GM06990 (cell line): Measurements from ENCODE around the gene SNX27.

ENCODE experiments used
- DNase-seq: peaks from one replicate; pipeline ENCODE4 v3.0.0-alpha.2; 2011; ENCODE audit not compliant: insufficient read length; ENCODE audit errors: extremely low read depth
- H3K27me3 ChIP-seq: replicated peaks from 2 replicates; pipeline ENCODE4 v1.6.0; 2011; ENCODE audit warnings: low read length; ENCODE audit not compliant: control insufficient read depth, insufficient read depth
- H3K36me3 ChIP-seq: 2 replicates; pipeline ENCODE4 v1.5.1; 2011; ENCODE audit warnings: low read length; ENCODE audit not compliant: control insufficient read depth, insufficient read depth
- H3K4me3 ChIP-seq: replicated peaks from 2 replicates; pipeline ENCODE4 v1.5.1; 2011; ENCODE audit warnings: low read depth, mild to moderate bottlenecking, control low read depth, low read length
- CTCF ChIP-seq: IDR thresholded peaks from 2 replicates; pipeline ENCODE4 v1.5.1; 2011; ENCODE audit warnings: low read length, control low read depth, mild to moderate bottlenecking, inconsistent platforms; ENCODE audit not compliant: insufficient read depth, poor library complexity, severe bottlenecking

SNX27 gene

DNA sequence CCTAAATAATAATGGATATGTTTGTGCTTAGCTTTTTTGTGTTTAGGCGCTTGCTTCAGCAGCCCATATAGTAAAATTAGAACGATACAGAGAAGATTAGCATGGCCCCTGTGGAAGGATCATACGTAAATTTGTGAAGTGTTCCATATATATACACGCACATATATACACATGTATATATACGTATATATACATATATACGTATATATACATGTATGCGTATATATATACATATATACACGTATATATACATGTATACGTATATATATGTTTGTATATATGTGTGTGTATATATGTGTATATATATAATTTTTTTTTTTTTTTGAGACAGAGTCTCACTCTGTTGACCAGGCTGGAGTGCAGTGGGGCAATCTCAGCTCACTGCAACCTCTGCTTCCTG lies 17.4 kb downstream of the SNX27 start:
- TF ChIP-seq CTCF = no peak
- no peak for DNase-seq
- H3K4me3 ChIP-seq = no peak overlapping the region
- no peaks in the 10 kb centered on the region for H3K27me3 ChIP-seq
- no peaks in the 10 kb centered on the region for H3K36me3 ChIP-seq

DNA sequence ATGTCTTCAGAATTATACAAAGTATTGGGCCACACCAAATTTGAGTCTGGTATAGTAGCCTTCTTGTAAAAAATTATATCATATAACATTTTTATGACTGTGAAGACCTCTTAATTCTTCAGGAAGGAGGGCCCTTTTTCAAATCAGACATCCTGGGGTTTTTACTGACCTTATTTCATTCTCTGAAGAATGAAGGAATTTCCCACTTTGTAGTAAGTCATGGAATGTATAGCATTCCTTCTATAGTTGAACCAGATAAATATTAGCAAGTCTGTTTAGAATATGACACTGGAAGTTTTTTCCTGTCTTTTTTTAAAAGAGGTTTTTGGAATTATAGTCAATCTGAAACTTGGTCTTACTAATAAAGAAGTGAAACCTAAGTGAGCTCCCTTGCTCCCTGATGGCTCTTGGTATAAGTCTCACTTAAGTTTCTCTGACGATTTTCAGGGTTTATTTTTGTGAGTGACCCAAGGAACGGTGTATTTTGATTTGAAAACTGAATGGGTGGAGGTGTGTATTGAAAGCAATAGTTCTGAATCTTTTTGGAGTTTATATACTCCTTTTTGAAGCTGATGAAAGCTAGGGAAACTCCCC lies 23.7 kb downstream of the SNX27 start:
- Histone ChIP-seq H3K36me3 (no peaks in the 10 kb centered on the region), H3K4me3 (no peak overlapping the region), H3K27me3 (no peaks in the 10 kb centered on the region)
- DNase-seq = peak; percentile 46
- no peak for TF ChIP-seq CTCF

DNA sequence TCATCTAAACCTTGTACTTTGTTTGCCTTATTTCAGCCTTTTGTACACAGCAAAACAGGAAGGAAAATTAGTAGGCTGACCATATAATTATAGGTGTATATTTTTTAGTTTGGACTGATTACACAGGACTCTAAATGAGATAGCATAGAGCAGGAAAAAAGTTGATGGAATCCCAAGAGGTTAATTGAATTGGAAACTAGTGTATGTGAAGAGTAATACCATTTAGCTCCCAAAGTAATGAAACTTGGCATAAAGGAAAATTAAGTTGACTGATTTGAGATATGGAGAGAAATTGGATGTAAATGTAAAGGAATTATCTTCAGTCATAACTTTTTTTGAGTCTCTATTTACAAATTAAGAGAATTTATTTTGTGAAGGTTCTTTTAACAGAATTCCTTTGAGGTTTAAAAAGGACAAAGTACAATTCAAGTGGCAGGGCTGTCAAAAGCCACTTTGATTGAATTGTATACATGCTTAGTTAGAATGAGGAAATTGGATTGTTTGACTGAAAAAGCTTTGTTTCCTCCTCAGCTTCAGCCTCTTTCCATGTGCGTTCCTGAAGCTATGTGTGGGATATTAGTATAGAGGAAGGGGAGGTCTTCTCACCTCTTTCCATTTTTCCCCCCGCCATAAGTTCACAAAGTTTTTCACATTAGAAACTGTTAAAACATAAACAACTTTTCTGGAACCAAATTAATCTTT lies 26.4 kb downstream of the SNX27 start:
- H3K4me3 ChIP-seq = no peak overlapping the region
- H3K27me3 ChIP-seq = no peaks in the 10 kb centered on the region
- no peak for TF ChIP-seq CTCF
- no peaks in the 10 kb centered on the region for H3K36me3 ChIP-seq
- no peak for DNase-seq

GRCh38 chr1:151638812-151639211 lies 27.0 kb downstream of the SNX27 start:
- no peak for TF ChIP-seq CTCF
- Histone ChIP-seq H3K27me3 (no peaks in the 10 kb centered on the region), H3K4me3 (no peak overlapping the region)

DNA sequence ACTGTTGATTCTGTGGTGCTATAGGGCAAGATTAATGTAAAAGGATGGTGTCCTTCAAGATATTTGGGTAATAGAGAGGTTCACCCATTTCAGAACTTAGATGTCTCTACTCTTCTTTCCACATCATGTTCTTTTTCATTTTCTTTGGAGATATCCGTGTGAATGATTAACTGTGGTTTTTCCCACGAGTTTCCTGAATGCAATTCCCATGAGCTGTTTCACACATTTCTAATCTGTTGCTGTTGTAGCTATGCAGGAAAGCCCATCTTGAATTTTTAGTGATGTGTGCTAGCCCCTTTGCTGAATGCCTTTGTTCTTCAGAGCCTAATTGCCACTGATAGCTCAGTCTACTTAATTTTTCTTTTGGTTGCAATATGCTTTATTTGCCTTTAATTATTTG lies 27.6 kb downstream of the SNX27 start:
- DNase-seq = no peak
- H3K36me3 ChIP-seq = no peaks in the 10 kb centered on the region
- peak overlapping the region; percentile 18; the same call in 1 of the 2 replicates for H3K4me3 ChIP-seq
- no peak for TF ChIP-seq CTCF
- H3K27me3 ChIP-seq = no peaks in the 10 kb centered on the region

More at GRCh38 chr1:151638812-151639211, 27.0 kb downstream of the SNX27 start:
- DNase-seq = no peak
- H3K36me3 ChIP-seq = no peaks in the 10 kb centered on the region
